ENCODE results near the gene RANGAP1.

Gene RANGAP1

DNA sequence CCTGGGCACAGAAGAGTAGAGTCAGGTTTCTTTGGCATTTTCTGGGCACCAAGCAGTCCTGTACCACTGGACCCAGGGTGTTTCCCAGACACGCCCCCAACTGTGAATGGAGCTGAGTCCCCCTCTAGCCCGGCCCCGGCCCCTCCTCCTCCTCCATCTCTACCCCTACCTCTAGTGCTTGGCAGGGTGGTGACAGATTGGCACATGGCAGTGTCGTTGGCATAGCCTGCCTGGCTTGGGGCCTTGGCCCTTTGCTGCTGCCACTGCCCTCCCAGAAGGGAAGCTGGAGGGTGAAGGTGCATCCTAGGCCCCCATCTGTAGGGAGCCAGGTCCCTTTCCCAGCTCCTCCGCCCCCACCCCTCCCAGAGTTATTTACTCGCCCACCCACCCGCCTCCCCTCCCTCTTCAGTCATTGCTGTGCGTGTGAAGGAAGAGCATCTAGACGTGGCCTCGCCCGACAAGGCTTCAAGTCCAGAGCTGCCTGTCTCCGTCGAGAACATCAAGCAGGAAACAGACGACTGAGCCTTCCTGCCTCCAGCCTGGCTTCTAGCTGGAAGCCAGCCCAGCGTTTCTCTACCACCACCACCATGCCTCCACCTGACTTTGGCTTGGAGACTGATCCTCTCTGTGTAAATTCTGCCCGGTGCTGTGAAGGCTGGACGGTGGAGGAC lies 56.1 kb downstream of the RANGAP1 start:
- Histone ChIP-seq H3K36me3 (ENCODE audit: control insufficient read depth, insufficient read depth, low read length) (no peaks in the 10 kb centered on the region), H3K4me2 (ENCODE audit: low read length) (no peak overlapping the region), H2AFZ (no peak overlapping the region), H3K27ac (no peak overlapping the region), H3K9ac (no peak overlapping the region), H3K9me3 (ENCODE audit: control insufficient read depth, low read length) (no peaks in the 10 kb centered on the region), H3K4me3 (ENCODE audit: low read depth, low read length) (no peak overlapping the region), H3K27me3 (ENCODE audit: control insufficient read depth, insufficient read depth, low read length) (no peaks in the 10 kb centered on the region), H3K79me2 (no peaks in the 10 kb centered on the region), H3K4me1 (no peaks in the 10 kb centered on the region)
- TF ChIP-seq, protein P1, sequence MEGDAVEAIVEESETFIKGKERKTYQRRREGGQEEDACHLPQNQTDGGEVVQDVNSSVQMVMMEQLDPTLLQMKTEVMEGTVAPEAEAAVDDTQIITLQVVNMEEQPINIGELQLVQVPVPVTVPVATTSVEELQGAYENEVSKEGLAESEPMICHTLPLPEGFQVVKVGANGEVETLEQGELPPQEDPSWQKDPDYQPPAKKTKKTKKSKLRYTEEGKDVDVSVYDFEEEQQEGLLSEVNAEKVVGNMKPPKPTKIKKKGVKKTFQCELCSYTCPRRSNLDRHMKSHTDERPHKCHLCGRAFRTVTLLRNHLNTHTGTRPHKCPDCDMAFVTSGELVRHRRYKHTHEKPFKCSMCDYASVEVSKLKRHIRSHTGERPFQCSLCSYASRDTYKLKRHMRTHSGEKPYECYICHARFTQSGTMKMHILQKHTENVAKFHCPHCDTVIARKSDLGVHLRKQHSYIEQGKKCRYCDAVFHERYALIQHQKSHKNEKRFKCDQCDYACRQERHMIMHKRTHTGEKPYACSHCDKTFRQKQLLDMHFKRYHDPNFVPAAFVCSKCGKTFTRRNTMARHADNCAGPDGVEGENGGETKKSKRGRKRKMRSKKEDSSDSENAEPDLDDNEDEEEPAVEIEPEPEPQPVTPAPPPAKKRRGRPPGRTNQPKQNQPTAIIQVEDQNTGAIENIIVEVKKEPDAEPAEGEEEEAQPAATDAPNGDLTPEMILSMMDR (IDR thresholded peaks at IDR 0.05): no peak

DNA sequence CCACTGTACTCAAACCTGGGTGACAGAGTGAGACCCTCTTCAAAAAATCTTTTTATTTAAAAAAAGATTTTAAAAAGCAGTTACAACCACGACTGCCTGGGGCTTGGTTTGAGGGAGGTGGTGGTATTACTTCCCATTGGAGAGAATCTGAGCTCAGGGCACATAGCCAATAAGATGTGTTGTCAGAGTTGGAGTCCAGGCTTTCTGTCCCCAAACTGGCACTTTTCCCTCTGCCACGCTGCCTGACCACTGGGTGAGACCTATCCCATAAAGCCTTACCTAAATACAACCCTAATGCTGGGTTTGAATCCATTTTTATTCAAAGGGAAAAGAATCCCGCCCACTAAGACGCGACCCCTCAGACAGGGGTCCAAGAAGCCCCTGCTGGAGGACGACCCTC lies 56.8 kb downstream of the RANGAP1 start:
- Histone ChIP-seq H3K9me3 (ENCODE audit: control insufficient read depth, low read length) (no peaks in the 10 kb centered on the region), H3K79me2 (no peaks in the 10 kb centered on the region), H3K27ac (no peak overlapping the region), H3K4me1 (no peaks in the 10 kb centered on the region), H3K4me2 (ENCODE audit: low read length) (no peak overlapping the region), H3K9ac (no peak overlapping the region), H3K4me3 (ENCODE audit: low read depth, low read length) (no peak overlapping the region), H2AFZ (no peak overlapping the region), H3K27me3 (ENCODE audit: control insufficient read depth, insufficient read depth, low read length) (no peaks in the 10 kb centered on the region), H3K36me3 (ENCODE audit: control insufficient read depth, insufficient read depth, low read length) (no peaks in the 10 kb centered on the region)
- TF ChIP-seq, protein P1 (IDR thresholded peaks at IDR 0.05): no peak

DNA sequence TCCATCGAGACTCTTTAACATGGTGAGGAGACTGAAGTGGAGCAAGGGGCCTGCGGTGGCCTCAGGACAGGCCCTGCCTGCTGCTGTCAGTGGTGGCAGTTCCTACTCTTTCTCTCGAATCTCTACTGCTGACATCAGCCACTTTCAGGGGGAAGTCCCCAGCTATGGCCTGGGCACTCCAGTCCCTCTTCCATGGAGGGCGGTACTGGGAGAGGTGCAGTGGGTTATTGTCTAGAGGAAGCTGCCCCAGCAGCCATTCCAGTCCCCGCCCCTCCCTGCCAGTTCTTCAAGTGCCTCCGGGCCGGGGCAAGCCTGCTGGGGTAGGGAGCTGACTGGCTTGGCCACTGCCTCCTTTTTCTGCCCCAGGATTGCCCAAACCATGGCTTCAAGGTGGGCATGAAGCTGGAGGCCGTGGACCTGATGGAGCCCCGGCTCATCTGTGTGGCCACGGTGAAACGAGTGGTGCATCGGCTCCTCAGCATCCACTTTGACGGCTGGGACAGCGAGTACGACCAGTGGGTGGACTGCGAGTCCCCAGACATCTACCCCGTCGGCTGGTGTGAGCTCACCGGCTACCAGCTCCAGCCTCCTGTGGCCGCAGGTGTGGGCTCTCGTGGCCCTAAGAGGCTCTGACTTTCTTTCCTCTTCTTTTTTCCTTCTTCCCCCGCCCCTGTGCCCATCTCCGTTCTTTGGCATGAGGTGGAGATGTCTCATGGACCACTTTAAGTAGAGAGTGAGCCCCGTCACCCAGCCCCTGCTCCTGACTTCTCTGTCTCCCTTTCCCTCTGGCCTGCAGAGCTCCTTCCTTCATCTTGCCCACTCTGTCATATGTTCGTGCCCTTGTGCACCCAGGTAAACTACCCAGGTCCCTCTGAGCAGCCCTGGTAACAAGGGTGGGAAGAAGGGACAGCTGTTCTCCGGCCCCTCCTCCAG lies 59.0 kb downstream of the RANGAP1 start:
- no peaks in the 10 kb centered on the region for H3K27me3 ChIP-seq (ENCODE audit: control insufficient read depth, insufficient read depth, low read length)
- no peak overlapping the region for H3K27ac ChIP-seq
- no peaks in the 10 kb centered on the region for H3K4me1 ChIP-seq
- no peaks in the 10 kb centered on the region for H3K36me3 ChIP-seq (ENCODE audit: control insufficient read depth, insufficient read depth, low read length)
- no peak overlapping the region for H3K9ac ChIP-seq
- H3K9me3 ChIP-seq (ENCODE audit: control insufficient read depth, low read length): no peaks in the 10 kb centered on the region
- TF ChIP-seq, protein P1 (IDR thresholded peaks at IDR 0.05): no peak
- no peaks in the 10 kb centered on the region for H3K79me2 ChIP-seq
- H2AFZ ChIP-seq: no peak overlapping the region
- no peak overlapping the region for H3K4me2 ChIP-seq (ENCODE audit: low read length)
- H3K4me3 ChIP-seq (ENCODE audit: low read depth, low read length): no peak overlapping the region

DNA sequence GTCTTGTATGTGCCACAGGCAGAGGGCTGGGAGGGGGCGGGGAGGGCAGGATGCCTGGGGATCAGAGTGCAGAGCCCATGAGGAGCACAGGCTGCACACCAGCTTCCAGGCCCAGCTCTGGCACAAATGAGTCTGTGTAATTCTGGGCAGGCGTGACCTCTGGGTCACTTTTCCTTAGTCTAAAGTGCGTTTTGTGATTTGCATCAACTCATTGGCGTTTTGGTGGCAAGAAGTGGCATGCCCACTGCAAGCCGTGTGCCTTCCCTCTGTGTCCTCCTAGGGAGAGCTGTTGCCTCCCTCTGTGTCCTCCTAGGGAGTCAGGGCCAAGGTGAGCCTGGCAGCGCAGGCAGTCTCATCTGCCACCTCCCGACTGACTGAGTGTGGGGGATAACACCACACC lies 62.5 kb downstream of the RANGAP1 start:
- no peaks in the 10 kb centered on the region for H3K79me2 ChIP-seq
- H3K27me3 ChIP-seq (ENCODE audit: control insufficient read depth, insufficient read depth, low read length): no peaks in the 10 kb centered on the region
- H3K9ac ChIP-seq: no peak overlapping the region
- H2AFZ ChIP-seq: no peak overlapping the region
- no peaks in the 10 kb centered on the region for H3K4me1 ChIP-seq
- H3K27ac ChIP-seq: no peak overlapping the region
- no peaks in the 10 kb centered on the region for H3K36me3 ChIP-seq (ENCODE audit: control insufficient read depth, insufficient read depth, low read length)
- H3K4me3 ChIP-seq (ENCODE audit: low read depth, low read length): no peak overlapping the region
- H3K9me3 ChIP-seq (ENCODE audit: control insufficient read depth, low read length): no peaks in the 10 kb centered on the region
- H3K4me2 ChIP-seq (ENCODE audit: low read length): no peak overlapping the region
- TF ChIP-seq, protein P1 (IDR thresholded peaks at IDR 0.05): no peak
